ENCODE data around the gene SFPQ. TPM values are rescaled to one million over a fixed set of nuclear protein-coding genes. Genes with fewer than 3 reads are reported as not detected.
A peak's percentile ranks its signal among the peaks of the same experiment; 100 is the strongest.
"Not testable (repeated sequence)": the region's sequence is repeated elsewhere in the genome, so short reads cannot be mapped to it uniquely, and the experiment has no call there.

Gene SFPQ, protein sequence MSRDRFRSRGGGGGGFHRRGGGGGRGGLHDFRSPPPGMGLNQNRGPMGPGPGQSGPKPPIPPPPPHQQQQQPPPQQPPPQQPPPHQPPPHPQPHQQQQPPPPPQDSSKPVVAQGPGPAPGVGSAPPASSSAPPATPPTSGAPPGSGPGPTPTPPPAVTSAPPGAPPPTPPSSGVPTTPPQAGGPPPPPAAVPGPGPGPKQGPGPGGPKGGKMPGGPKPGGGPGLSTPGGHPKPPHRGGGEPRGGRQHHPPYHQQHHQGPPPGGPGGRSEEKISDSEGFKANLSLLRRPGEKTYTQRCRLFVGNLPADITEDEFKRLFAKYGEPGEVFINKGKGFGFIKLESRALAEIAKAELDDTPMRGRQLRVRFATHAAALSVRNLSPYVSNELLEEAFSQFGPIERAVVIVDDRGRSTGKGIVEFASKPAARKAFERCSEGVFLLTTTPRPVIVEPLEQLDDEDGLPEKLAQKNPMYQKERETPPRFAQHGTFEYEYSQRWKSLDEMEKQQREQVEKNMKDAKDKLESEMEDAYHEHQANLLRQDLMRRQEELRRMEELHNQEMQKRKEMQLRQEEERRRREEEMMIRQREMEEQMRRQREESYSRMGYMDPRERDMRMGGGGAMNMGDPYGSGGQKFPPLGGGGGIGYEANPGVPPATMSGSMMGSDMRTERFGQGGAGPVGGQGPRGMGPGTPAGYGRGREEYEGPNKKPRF
- total RNA-seq: 212 and 216 TPM in 2 replicates

DNA sequence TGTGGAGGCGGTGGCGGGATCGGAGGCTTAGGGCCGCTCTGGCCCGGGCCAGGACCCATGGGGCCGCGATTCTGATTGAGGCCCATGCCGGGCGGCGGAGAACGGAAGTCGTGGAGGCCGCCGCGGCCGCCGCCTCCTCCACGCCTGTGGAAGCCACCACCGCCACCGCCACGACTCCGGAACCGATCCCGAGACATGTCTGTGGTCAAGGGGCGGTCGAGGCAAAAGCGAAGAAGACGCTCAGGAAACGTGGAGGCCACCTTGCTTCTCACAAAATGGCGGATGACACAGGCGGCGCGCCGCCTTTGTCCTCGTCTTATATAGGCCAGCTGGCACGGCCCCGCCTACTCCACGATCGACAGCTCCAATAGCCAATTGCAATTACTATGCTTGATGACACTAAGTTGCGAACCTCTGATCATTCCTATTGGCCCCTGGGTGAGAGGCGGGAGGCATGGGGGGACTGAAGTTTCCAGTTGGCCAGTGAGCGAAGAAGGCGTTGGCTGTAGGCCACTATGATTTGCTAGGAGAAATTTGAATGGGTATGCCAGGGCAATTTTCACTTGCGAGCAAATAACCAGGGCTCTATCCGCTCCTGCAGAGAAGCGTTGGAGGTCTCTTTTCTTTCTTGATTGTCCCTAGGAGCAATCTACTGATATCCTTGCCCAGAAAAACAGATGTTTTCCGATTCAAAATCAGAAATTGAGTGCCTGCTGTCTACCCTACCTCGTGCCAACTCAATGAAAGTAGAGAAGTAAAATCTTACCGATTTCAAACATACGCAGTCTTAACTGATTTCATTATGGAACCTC is at the start of gene SFPQ:
SFPQ (minus strand) TSS at position 293 of the 812 bp plus-strand sequence; CDS start at position 197, 96 bp downstream.
- H3K4me3 ChIP-seq (ENCODE audit: low read depth, low read length): peak within 1 kb of the TSS; percentile 99

DNA sequence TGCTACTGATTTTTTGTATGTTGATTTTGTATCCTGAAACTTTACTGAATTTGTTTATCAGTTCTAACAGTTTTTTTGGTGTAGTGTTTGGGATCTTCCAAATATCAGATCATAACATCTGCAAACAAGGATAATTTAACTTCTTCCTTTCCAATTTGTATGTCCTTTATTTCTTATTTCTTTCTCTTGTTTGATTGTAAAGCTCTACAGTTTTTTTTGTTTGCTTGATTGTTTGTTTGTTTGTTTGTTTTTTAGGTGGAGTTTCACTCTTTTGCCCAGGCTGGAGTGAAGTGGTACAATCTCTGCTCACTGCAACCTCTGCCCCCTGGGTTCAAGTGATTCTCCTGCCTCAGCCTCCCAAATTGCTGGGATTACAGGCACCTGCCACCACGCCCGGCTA is 43.8 kb upstream of the SFPQ start:
- not testable (repeated sequence) for H3K4me3 ChIP-seq (ENCODE audit: low read depth, low read length); H3K27me3 ChIP-seq (ENCODE audit: control insufficient read depth, insufficient read depth, low read length); H3K36me3 ChIP-seq (ENCODE audit: control insufficient read depth, insufficient read depth, low read length); DNase-seq (ENCODE audit: low read depth)

More for the DNA sequence above, at the start of gene SFPQ:
- TF ChIP-seq, protein P1, sequence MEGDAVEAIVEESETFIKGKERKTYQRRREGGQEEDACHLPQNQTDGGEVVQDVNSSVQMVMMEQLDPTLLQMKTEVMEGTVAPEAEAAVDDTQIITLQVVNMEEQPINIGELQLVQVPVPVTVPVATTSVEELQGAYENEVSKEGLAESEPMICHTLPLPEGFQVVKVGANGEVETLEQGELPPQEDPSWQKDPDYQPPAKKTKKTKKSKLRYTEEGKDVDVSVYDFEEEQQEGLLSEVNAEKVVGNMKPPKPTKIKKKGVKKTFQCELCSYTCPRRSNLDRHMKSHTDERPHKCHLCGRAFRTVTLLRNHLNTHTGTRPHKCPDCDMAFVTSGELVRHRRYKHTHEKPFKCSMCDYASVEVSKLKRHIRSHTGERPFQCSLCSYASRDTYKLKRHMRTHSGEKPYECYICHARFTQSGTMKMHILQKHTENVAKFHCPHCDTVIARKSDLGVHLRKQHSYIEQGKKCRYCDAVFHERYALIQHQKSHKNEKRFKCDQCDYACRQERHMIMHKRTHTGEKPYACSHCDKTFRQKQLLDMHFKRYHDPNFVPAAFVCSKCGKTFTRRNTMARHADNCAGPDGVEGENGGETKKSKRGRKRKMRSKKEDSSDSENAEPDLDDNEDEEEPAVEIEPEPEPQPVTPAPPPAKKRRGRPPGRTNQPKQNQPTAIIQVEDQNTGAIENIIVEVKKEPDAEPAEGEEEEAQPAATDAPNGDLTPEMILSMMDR (IDR thresholded peaks at IDR 0.05; ENCODE audit: insufficient read depth, low read length, poor library complexity, severe bottlenecking): no peak
- Histone ChIP-seq H3K36me3 (ENCODE audit: control insufficient read depth, insufficient read depth, low read length) (peaks cover 3% of the 10 kb centered on the region), H3K27me3 (ENCODE audit: control insufficient read depth, insufficient read depth, low read length) (no peaks in the 10 kb centered on the region)
- peak; percentile 97 for DNase-seq (ENCODE audit: low read depth)

DNA sequence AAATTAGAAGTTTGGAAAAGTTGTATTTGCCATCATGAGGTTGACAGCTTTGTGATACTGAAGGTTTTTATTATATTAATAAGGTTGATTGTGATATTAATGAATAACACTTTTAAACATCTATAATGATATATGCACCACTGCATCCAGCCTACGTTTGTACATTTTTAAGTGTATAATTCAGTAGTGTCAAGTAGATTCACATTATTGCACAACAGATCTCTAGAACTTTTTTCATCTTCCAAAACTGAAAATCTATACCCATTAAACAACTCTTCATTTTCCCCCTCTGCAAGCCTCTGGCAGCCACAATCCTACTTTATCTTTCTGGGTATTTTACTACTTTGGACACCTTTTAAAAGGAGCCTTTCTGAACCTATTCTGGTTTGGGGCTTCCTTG is 38.3 kb upstream of the SFPQ start:
- no peaks in the 10 kb centered on the region for H3K36me3 ChIP-seq (ENCODE audit: control insufficient read depth, insufficient read depth, low read length)
- H3K4me3 ChIP-seq (ENCODE audit: low read depth, low read length): no peak overlapping the region
- H3K27me3 ChIP-seq (ENCODE audit: control insufficient read depth, insufficient read depth, low read length): no peaks in the 10 kb centered on the region
- TF ChIP-seq, protein P1 (IDR thresholded peaks at IDR 0.05; ENCODE audit: insufficient read depth, low read length, poor library complexity, severe bottlenecking): no peak
- DNase-seq (ENCODE audit: low read depth): no peak

DNA sequence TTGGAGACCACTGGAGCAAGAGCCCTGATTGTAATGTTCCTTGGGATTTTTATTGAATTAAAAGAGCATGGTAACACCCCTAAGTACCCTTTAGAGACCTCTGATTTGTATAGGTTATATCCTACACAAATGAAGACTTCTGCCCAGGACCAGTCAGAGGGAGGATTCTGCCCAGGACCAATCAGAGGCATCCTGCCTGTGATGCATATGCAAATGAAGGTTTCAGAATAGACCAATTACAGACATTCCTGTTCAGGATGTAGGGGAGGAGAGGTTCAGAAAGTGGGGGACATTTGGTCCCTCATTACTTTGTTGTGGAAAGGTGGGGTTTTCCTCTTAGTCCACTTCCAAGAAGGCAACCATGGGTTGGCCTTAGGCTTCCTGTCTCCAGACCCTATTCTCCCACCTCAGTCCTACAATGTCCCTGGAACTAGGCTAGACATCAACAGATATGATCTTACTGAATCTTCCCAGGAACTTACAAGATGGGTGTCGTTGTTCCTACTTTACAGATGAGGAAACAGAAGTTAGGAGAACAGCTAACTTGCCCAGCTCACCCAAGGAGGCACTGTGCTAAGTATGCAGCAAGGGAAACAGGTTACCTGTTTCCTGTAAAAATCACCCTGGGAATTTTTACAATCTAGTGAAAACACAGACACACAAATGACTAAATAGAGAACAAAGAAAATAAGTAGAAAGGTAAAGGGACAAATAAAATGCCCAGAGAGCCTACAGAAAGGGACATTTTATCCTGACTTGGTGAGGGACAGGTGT is 36.8 kb upstream of the SFPQ start:
- H3K27me3 ChIP-seq (ENCODE audit: control insufficient read depth, insufficient read depth, low read length): no peaks in the 10 kb centered on the region

DNA sequence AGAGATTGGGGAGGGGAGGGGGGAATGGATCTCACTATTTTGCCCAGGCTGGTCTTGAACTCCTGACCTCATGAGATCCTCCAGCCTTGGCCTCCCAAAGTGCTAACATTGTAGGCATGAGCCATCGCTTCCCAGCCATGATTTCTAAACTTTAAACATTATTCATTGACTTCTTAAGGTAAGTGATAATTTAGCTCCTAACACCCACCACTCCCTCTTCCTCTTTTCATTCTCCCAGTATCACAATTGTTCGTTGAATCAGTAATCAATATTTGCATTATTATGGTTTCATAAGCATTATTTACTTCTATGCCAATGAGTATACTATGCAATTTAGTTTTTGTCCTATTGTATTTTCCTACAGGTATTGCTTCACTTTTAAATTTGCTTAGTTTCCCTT is 33.6 kb upstream of the SFPQ start:
- Histone ChIP-seq H3K4me3 (ENCODE audit: low read depth, low read length) (no peak overlapping the region), H3K27me3 (ENCODE audit: control insufficient read depth, insufficient read depth, low read length) (no peaks in the 10 kb centered on the region), H3K36me3 (ENCODE audit: control insufficient read depth, insufficient read depth, low read length) (no peaks in the 10 kb centered on the region)
- TF ChIP-seq, protein P1 (IDR thresholded peaks at IDR 0.05; ENCODE audit: insufficient read depth, low read length, poor library complexity, severe bottlenecking): no peak
- DNase-seq (ENCODE audit: low read depth): no peak

More for the DNA sequence above, 36.8 kb upstream of the SFPQ start:
- Histone ChIP-seq H3K36me3 (ENCODE audit: control insufficient read depth, insufficient read depth, low read length) (no peaks in the 10 kb centered on the region), H3K4me3 (ENCODE audit: low read depth, low read length) (no peak overlapping the region)
- no peak for DNase-seq (ENCODE audit: low read depth)
- TF ChIP-seq, protein P1 (IDR thresholded peaks at IDR 0.05; ENCODE audit: insufficient read depth, low read length, poor library complexity, severe bottlenecking): no peak
